ENCODE measurements around the gene WDCP. TPM values are rescaled to one million over a fixed set of nuclear protein-coding genes. Genes with fewer than 3 reads are reported as not detected.

Gene WDCP
- total and polyA plus RNA-seq, 2 donors (not counting 3 experiments of a cell fraction or from before 2014, with no cell fraction given), result 9.6 to 15.4 TPM

- peaks cover 37% of the 10 kb centered on the region for H3K79me2 ChIP-seq (ENCODE audit: control insufficient read depth, insufficient read depth, low read length)
These were observed 26.6 kb upstream of the WDCP start for GRCh38 chr2:24073816-24074215.

More at GRCh38 chr2:24073816-24074215, 26.6 kb upstream of the WDCP start:
- peaks cover 12% of the 10 kb centered on the region for H3K4me1 ChIP-seq (ENCODE audit: control insufficient read depth, extremely low read depth, insufficient read depth, low read length)
- no peak overlapping the region for H3K4me2 ChIP-seq (ENCODE audit: insufficient read depth, low read length)
- no peaks in the 10 kb centered on the region for H3K27me3 ChIP-seq (ENCODE audit: control insufficient read depth in 2 of 2, insufficient read depth in 2 of 2, low read length in 2 of 2)
- no TSS peak for BruUV-seq (replicated peaks)
- ChIA-PET CTCF (interaction anchor here (1.7 to 2.2 kb wide), 2 partner anchors 10 to 147 kb away, joined by 6 to 9 read pairs; partner anchors contain the start of genes ATAD2B and TP53I3), POLR2A (no interaction called here)
- no peak overlapping the region for H3K27ac ChIP-seq (ENCODE audit: insufficient read depth, low read depth, low read length)
- dilution Hi-C loops (cut with MboI; ENCODE audit: extremely low pct_ligation_motif_present, low sequenced_read_pairs) (no loop called here), intact Hi-C loops (cut with micrococcal nuclease) (no loop called here)
- H3K4me3 ChIP-seq (replicated peaks in 1 of 3; ENCODE audit: insufficient read depth in 1 of 3, low read depth in 1 of 3, low read length in 3 of 3), result no peak overlapping the region
- no peak for FAIRE-seq
- H3K9me1 ChIP-seq (replicated peaks; ENCODE audit: control insufficient read depth, extremely low read depth, insufficient read depth, low read length), result no peaks in the 10 kb centered on the region
- TF ChIP-seq POLR2A (IDR thresholded peaks at IDR 0.05; ENCODE audit: low read depth, low read length), result no peak
- no peak for TF ChIP-seq MAX (IDR thresholded peaks at IDR 0.05; ENCODE audit: insufficient read depth, insufficient read length)
- TF ChIP-seq FOS (IDR thresholded peaks at IDR 0.05; ENCODE audit: borderline replicate concordance, insufficient read depth, low read length), result no peak
- no peak for TF ChIP-seq JUN (IDR thresholded peaks at IDR 0.05; ENCODE audit: borderline replicate concordance, insufficient read depth, insufficient read length, low read depth)
- TF ChIP-seq MYC (IDR thresholded peaks at IDR 0.05; ENCODE audit: low read depth, low read length), result no peak
- TF ChIP-seq CTCF (IDR thresholded peaks at IDR 0.05; ENCODE audit: extremely low read depth in 1 of 2, insufficient read depth in 1 of 2, low read depth in 1 of 2, low read length in 2 of 2), result no peak
- no peak for TF ChIP-seq POLR2AphosphoS5 (IDR thresholded peaks at IDR 0.05; ENCODE audit: insufficient read depth, low read depth, low read length)
- TF ChIP-seq EZH2 (IDR thresholded peaks at IDR 0.05; ENCODE audit: borderline replicate concordance, low read depth, low read length, severe bottlenecking), result no peak
- TF ChIP-seq GATA2 (IDR thresholded peaks at IDR 0.05; ENCODE audit: insufficient read depth, insufficient read length, low read depth, low read length), result no peak
- no peak overlapping the region for H2AFZ ChIP-seq (ENCODE audit: low read depth, low read length)
- no peak overlapping the region for H3K9ac ChIP-seq (replicated peaks; ENCODE audit: extremely low read depth, insufficient read depth, low read length)
- no peaks in the 10 kb centered on the region for H3K9me3 ChIP-seq (replicated peaks; ENCODE audit: control insufficient read depth, insufficient read depth, low read length)
- no peaks in the 10 kb centered on the region for H4K20me1 ChIP-seq (replicated peaks; ENCODE audit: control insufficient read depth, extremely low read depth, insufficient read depth, low read length)
- peaks cover 3 to 6% of the 10 kb centered on the region in 2 experiments for H3K36me3 ChIP-seq (ENCODE audit: control insufficient read depth in 2 of 2, extremely low read depth in 1 of 2, insufficient read depth in 2 of 2, low read length in 2 of 2)
- DNase-seq (ENCODE audit: low read depth, low spot score), result no peak
